Measurements from ENCODE around the gene EFCAB11.
A peak's percentile ranks its signal among the peaks of the same experiment; 100 is the strongest.

EFCAB11 gene, protein sequence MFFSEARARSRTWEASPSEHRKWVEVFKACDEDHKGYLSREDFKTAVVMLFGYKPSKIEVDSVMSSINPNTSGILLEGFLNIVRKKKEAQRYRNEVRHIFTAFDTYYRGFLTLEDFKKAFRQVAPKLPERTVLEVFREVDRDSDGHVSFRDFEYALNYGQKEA

DNA sequence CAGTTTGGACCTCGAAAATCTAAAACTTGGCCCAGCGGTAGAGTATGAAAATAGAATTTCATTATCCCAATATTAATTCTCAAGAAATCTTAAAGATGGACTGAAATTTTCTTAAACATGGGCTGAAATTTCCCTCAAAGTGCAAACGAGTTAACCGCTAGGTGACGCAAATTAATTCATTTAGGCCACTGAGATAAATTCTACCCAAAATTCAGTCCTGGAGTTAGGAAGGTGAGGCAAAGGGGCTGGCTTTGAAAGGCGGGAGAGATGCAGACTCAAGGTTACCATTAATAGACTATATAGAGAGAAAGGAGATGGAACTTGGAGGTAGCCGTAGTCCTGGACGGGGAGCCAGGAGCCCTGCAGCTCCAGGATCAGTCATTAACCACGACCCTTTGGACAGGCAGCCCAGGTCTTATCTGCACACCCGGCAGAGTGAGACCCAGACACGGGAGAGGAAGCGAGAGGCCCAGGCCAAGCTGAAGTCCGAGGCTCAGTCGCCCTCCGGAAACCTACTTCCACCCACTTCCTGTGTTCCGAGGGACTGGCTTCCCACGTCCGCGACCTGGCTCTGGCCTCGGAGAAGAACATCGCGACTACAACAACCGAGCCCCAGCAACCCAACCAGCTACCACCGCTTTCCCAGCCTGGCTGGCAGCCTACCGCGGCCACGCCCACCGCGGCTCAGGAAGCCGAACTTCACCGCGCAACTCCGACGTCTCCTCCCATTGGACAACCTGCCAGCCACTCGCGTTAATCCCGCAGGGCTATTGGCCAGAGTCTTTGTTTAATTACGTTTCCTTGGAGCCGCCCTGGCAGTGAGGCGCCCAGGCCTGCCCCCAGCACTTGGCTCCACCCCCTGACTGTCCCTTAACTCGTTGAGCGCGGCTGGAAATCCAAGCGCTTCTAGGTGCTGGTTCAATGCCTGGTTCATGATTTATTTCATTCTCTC lies at the start of gene EFCAB11:
Gene EFCAB11 (minus strand): TSS at position 661 of the 952 bp plus-strand sequence. CDS start 70 bp downstream, at position 591.
- no peaks in the 10 kb centered on the region for H3K27me3 ChIP-seq (ENCODE audit: low read depth, low read length)
- H3K27ac ChIP-seq (ENCODE audit: low read length): peak within 1 kb of the TSS; percentile 76
- H3K4me3 ChIP-seq (ENCODE audit: low read depth in 1 of 2, low read length in 2 of 2): peak within 1 kb of the TSS; percentile 81 to 96
- no peaks in the 10 kb centered on the region for H3K9me3 ChIP-seq (ENCODE audit: control insufficient read depth in 1 of 2, low read length in 2 of 2)
- H3K4me1 ChIP-seq (ENCODE audit: control insufficient read depth in 1 of 2, insufficient read depth in 2 of 2, low read length in 2 of 2): peaks cover 8 to 18% of the 10 kb centered on the region in 2 donors
- peaks cover 0 to 13% of the 10 kb centered on the region in 2 donors for H3K36me3 ChIP-seq (ENCODE audit: control insufficient read depth in 1 of 2, insufficient read depth in 2 of 2, low read length in 2 of 2)

DNA sequence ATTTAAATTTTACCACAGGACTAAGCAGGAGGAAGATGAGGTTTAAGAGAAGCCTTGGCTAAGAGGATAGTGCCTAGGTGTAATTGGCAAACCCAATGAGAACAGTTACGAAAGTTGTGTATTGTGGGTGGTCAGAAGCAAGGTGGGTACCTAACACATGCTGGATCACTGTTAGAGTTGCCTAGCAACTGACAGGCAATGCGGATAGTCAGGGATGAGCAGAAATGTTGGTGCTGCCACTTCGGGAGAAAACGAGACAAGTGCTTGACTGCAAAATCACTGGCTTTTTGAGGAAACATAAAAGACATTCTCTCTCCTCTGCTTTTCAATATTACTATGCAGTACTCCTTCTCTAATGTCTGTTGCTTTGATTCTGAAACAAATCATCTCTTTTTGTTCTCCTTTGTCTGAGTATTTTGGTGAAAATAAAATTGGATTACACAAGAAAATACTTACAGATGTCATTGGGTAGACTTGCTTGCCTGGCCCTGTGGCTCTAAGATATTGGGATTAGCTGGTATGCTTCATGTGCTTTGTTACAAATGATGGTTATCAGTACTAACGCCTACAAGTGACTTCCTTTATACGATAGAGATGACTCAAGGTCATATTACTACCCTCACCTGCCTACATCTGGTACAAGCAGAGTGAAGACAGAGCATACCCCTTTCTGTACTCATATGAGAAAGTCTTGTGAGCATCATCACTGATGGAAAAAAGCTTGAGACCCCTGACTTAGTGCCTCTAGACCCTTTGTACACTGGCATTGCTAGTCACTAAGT lies 49.2 kb upstream of the EFCAB11 start:
- peaks cover 1 to 10% of the 10 kb centered on the region in 2 donors for H3K36me3 ChIP-seq (ENCODE audit: control insufficient read depth in 1 of 2, insufficient read depth in 2 of 2, low read length in 2 of 2)

DNA sequence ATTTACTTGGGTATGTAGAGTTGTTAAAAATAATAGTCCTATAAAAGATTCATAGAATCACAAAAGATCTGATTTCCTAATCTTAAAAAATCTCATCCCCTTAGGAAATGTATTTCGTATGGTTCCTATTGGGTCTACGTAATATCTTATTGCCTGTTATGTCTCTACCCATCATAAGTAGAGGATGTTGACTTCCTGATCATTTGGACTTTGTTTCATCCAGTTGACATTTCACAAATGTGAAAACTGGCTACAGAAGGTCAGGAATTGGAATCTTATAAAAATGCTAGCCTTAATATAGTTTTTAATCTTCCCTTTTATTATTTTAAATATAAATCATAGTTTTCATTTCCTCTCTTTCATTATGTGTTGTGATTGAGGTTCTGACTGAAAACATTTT lies 46.4 kb upstream of the EFCAB11 start:
- Histone ChIP-seq H3K27me3 (ENCODE audit: low read depth, low read length) (no peaks in the 10 kb centered on the region), H3K27ac (ENCODE audit: low read length) (no peak overlapping the region), H3K4me3 (ENCODE audit: low read depth in 1 of 2, low read length in 2 of 2) (no peak overlapping the region), H3K36me3 (ENCODE audit: control insufficient read depth in 1 of 2, insufficient read depth in 2 of 2, low read length in 2 of 2) (peaks cover 8 to 26% of the 10 kb centered on the region in 2 donors), H3K4me1 (ENCODE audit: control insufficient read depth in 1 of 2, insufficient read depth in 2 of 2, low read length in 2 of 2) (no peaks in the 10 kb centered on the region), H3K9me3 (ENCODE audit: control insufficient read depth in 1 of 2, low read length in 2 of 2) (no peaks in the 10 kb centered on the region)

More for the DNA sequence above, 49.2 kb upstream of the EFCAB11 start:
- Histone ChIP-seq H3K9me3 (ENCODE audit: control insufficient read depth in 1 of 2, low read length in 2 of 2) (no peaks in the 10 kb centered on the region), H3K27me3 (ENCODE audit: low read depth, low read length) (no peaks in the 10 kb centered on the region), H3K27ac (ENCODE audit: low read length) (no peak overlapping the region), H3K4me3 (ENCODE audit: low read depth in 1 of 2, low read length in 2 of 2) (no peak overlapping the region), H3K4me1 (ENCODE audit: control insufficient read depth in 1 of 2, insufficient read depth in 2 of 2, low read length in 2 of 2) (no peaks in the 10 kb centered on the region)

DNA sequence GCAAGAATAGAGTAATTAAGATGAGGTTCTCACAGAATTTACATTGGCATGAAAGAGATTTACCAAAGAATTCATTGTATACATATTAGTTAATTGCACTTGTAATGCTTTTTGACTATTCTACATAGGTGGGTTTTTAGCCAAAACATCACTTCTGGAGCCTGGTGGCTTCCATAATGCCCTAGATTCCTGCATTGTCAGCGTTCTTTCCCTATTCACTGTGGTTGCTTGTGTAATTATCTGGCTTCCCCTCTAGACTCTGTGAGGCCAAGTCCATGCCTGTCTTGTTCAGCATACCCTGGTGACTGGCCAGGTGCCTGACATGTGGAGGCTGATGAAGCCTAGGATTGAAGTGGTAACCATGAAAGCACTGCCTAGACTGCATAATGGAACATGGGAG lies 42.4 kb upstream of the EFCAB11 start:
- Histone ChIP-seq H3K9me3 (ENCODE audit: control insufficient read depth in 1 of 2, low read length in 2 of 2) (no peaks in the 10 kb centered on the region), H3K4me1 (ENCODE audit: control insufficient read depth in 1 of 2, insufficient read depth in 2 of 2, low read length in 2 of 2) (no peaks in the 10 kb centered on the region), H3K27ac (ENCODE audit: low read length) (no peak overlapping the region), H3K36me3 (ENCODE audit: control insufficient read depth in 1 of 2, insufficient read depth in 2 of 2, low read length in 2 of 2) (peaks cover 19 to 46% of the 10 kb centered on the region in 2 donors), H3K27me3 (ENCODE audit: low read depth, low read length) (no peaks in the 10 kb centered on the region), H3K4me3 (ENCODE audit: low read depth in 1 of 2, low read length in 2 of 2) (no peak overlapping the region)

DNA sequence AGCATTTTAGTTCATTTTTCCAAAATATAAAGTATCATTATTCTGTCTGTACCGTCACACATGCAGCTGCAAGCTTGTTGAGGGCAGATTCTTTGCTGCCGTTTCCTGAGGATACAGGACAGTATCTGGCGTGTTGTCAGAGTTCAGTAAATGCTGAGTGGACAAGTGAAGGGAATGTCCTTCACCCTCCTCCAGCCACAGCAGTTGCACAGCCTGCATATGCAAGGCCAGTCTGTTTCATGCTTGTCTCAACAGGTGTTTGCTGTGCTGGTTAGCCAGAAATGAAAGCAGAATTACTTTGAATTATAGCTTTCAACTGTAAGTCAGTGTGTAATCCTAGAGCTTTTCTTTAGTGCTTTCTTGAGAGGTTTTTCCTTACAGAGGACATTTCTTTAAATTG lies 37.7 kb upstream of the EFCAB11 start:
- H3K27me3 ChIP-seq (ENCODE audit: low read depth, low read length): no peaks in the 10 kb centered on the region
- H3K27ac ChIP-seq (ENCODE audit: low read length): no peak overlapping the region
- no peaks in the 10 kb centered on the region for H3K9me3 ChIP-seq (ENCODE audit: control insufficient read depth in 1 of 2, low read length in 2 of 2)
- H3K36me3 ChIP-seq (ENCODE audit: control insufficient read depth in 1 of 2, insufficient read depth in 2 of 2, low read length in 2 of 2): peaks cover 27 to 57% of the 10 kb centered on the region in 2 donors
- no peaks in the 10 kb centered on the region for H3K4me1 ChIP-seq (ENCODE audit: control insufficient read depth in 1 of 2, insufficient read depth in 2 of 2, low read length in 2 of 2)
- H3K4me3 ChIP-seq (ENCODE audit: low read depth in 1 of 2, low read length in 2 of 2): no peak overlapping the region

DNA sequence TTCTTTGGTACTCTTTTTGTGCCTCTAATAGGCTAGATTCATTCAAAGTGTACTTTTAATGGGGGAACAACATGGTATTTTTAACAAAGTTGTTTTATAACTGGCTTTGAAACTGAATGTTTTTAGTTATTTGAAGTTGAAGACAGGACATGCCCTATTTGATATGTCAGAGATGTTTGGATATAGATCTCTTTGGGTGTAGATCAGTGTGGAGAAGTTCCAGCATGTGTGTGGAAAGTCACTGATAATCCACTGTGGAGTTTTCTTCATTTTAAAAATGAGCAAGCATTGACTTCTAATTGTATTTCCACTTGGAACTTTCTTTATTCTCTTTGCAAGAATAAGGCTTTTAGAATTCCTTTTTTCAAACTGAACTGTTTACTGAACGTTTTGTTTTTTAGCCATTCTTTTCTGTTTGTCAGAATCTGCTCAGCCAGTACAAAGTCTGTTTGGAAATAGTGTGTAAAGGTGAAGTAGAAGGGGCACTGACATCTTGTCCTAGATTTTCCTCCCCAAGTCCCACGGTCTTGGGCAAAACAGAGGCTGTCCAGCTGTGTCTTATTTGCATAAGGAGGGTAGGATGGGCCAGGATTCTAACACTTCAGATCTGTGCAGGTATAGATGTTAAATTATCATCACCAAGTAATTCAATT lies 36.2 kb upstream of the EFCAB11 start:
- Histone ChIP-seq H3K27me3 (ENCODE audit: low read depth, low read length) (no peaks in the 10 kb centered on the region), H3K27ac (ENCODE audit: low read length) (no peak overlapping the region), H3K4me1 (ENCODE audit: control insufficient read depth in 1 of 2, insufficient read depth in 2 of 2, low read length in 2 of 2) (no peaks in the 10 kb centered on the region), H3K4me3 (ENCODE audit: low read depth in 1 of 2, low read length in 2 of 2) (no peak overlapping the region), H3K9me3 (ENCODE audit: control insufficient read depth in 1 of 2, low read length in 2 of 2) (no peaks in the 10 kb centered on the region), H3K36me3 (ENCODE audit: control insufficient read depth in 1 of 2, insufficient read depth in 2 of 2, low read length in 2 of 2) (peaks cover 31 to 52% of the 10 kb centered on the region in 2 donors)

DNA sequence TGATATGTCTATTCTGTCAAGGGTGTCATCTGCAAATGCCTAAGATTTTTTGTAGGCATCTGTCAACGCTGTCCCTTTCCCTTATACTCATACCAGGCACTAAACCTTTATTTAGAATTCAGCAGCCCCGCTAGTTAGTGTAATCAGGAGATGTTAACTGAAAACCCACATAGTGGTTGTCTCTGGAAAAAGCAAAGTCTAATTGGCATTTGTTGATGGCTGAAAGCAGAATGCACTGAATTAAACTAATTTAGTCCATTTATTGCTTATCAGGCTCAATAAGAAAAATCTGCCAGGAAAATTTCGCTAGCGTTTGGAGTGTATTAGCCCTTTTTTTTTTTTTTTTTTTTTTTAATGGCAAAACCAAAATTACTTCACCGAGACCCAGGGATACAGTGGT lies 35.7 kb upstream of the EFCAB11 start:
- Histone ChIP-seq H3K4me1 (ENCODE audit: control insufficient read depth in 1 of 2, insufficient read depth in 2 of 2, low read length in 2 of 2) (no peaks in the 10 kb centered on the region), H3K4me3 (ENCODE audit: low read depth in 1 of 2, low read length in 2 of 2) (no peak overlapping the region), H3K27ac (ENCODE audit: low read length) (no peak overlapping the region), H3K27me3 (ENCODE audit: low read depth, low read length) (no peaks in the 10 kb centered on the region), H3K36me3 (ENCODE audit: control insufficient read depth in 1 of 2, insufficient read depth in 2 of 2, low read length in 2 of 2) (peaks cover 29 to 54% of the 10 kb centered on the region in 2 donors), H3K9me3 (ENCODE audit: control insufficient read depth in 1 of 2, low read length in 2 of 2) (no peaks in the 10 kb centered on the region)

DNA sequence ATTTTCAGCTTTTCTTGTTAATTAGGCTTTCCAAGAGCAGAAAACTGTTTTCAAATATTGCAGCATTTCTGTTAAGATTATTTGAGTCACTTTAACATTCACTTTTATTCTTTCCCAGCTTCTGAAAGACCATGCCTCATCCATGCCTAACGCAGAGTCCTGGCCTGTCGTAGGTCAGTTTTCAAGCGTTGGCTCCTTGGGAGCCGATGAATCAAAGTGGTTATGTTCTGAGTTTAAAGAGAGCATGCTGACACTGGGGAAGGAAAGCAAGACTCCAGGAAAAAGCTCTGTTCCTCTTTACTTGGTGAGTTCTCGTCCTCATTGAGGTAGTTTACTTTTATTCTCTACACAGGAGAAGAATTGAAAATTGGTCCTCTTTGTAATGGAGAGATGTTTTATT lies 34.3 kb upstream of the EFCAB11 start:
- H3K4me1 ChIP-seq (ENCODE audit: control insufficient read depth in 1 of 2, insufficient read depth in 2 of 2, low read length in 2 of 2): no peaks in the 10 kb centered on the region
- H3K4me3 ChIP-seq (ENCODE audit: low read depth in 1 of 2, low read length in 2 of 2): no peak overlapping the region
- no peak overlapping the region for H3K27ac ChIP-seq (ENCODE audit: low read length)
- H3K9me3 ChIP-seq (ENCODE audit: control insufficient read depth in 1 of 2, low read length in 2 of 2): no peaks in the 10 kb centered on the region
- no peaks in the 10 kb centered on the region for H3K27me3 ChIP-seq (ENCODE audit: low read depth, low read length)
- H3K36me3 ChIP-seq (ENCODE audit: control insufficient read depth in 1 of 2, insufficient read depth in 2 of 2, low read length in 2 of 2): peaks cover 26 to 48% of the 10 kb centered on the region in 2 donors

DNA sequence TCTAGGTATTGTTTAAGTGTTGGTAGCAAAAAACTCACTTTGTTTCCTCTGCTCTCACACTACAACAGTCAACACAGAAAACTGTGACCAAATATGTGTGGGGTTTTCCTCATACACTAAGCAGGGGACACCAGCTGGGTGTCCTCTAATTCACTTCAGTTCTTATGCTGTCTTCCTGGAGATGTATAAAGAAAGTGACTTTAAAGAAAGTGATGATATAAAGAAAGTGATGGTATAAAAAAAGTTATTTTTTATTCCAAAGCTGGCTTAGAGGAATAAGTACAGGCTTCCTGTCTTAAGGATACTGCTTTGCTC lies 32.6 kb upstream of the EFCAB11 start:
- Histone ChIP-seq H3K4me1 (ENCODE audit: control insufficient read depth in 1 of 2, insufficient read depth in 2 of 2, low read length in 2 of 2) (no peaks in the 10 kb centered on the region), H3K4me3 (ENCODE audit: low read depth in 1 of 2, low read length in 2 of 2) (no peak overlapping the region), H3K9me3 (ENCODE audit: control insufficient read depth in 1 of 2, low read length in 2 of 2) (no peaks in the 10 kb centered on the region), H3K27ac (ENCODE audit: low read length) (no peak overlapping the region), H3K36me3 (ENCODE audit: control insufficient read depth in 1 of 2, insufficient read depth in 2 of 2, low read length in 2 of 2) (peaks cover 26 to 45% of the 10 kb centered on the region in 2 donors), H3K27me3 (ENCODE audit: low read depth, low read length) (no peaks in the 10 kb centered on the region)

DNA sequence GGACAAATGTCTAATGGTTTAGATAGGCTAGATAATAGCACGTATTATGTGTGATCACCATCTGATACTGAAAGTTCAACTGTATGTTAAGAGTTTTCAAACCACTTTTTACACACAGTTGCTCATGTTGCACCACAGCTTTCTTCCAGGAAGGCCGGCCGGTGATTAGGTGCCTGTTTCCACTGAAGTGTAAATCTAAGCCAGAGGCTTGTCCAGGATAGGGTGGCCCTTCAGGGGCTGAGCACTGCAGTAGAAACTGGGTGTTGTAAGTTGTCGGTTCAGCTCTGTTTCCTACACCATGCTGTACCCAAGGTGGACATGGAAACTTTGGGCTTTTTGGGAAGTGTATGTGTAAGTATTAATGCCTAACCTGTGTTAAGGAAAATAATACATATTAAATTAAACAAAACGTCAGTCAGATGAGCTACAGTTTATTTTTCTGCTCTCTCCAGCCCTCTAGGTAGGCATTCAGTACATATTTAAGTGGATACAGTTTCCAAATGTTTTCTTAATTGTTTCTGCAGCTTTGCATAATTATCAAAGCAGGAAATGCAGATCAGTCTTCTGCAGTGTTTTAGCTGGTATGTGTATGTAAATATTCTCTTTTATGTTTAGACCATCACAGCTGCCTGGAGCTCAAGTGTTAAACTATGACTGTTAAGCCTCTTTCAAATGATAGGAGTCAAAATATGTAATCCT lies 32.1 kb upstream of the EFCAB11 start:
- Histone ChIP-seq H3K36me3 (ENCODE audit: control insufficient read depth in 1 of 2, insufficient read depth in 2 of 2, low read length in 2 of 2) (peaks cover 26 to 44% of the 10 kb centered on the region in 2 donors), H3K9me3 (ENCODE audit: control insufficient read depth in 1 of 2, low read length in 2 of 2) (no peaks in the 10 kb centered on the region), H3K27ac (ENCODE audit: low read length) (no peak overlapping the region)

More for the DNA sequence above, 32.1 kb upstream of the EFCAB11 start:
- no peak overlapping the region for H3K4me3 ChIP-seq (ENCODE audit: low read depth in 1 of 2, low read length in 2 of 2)
- H3K4me1 ChIP-seq (ENCODE audit: control insufficient read depth in 1 of 2, insufficient read depth in 2 of 2, low read length in 2 of 2): no peaks in the 10 kb centered on the region
- no peaks in the 10 kb centered on the region for H3K27me3 ChIP-seq (ENCODE audit: low read depth, low read length)
